HCT116 (cell line): Measurements from ENCODE around the gene CRB1. TPM values are rescaled to one million over a fixed set of nuclear protein-coding genes. Genes with fewer than 3 reads are reported as not detected.

ENCODE experiments used
- ATAC-seq: fragments of 200-7000 bp; cut with Tn5 transposase; 2 replicates; pipeline ENCODE4 v1.9.1; 2020; ENCODE audit warnings: mild to moderate bottlenecking, moderate library complexity
- BruUV-seq: library from RNA; stranded (reverse); fragments of 400-500 nt; replicated peaks from 2 replicates; lab custom pipeline; 2021; lab: Mats Ljungman, UMichigan
- CTCF ChIA-PET: fragments of 300-600 bp; sonication (Branson Sonifier 250); formaldehyde crosslinking; loops from one replicate; lab custom pipeline; 2021; ENCODE audit warnings: antibody characterized with exemption; lab: Charles Lee
- POLR2A ChIA-PET: fragments of 300-600, 350-600 bp; sonication (Branson Sonifier 250); formaldehyde crosslinking; loops from one replicate; lab custom pipeline; 2021; ENCODE audit warnings: antibody characterized with exemption; lab: Charles Lee
- RAD21 ChIA-PET, 2 experiments: fragments of 300-600 bp; sonication (Branson Sonifier 250); formaldehyde crosslinking; loops; one replicate each; lab custom pipeline; 2023; ENCODE audit warnings: low total read pairs in 2 of 2; ENCODE audit not compliant: uncharacterized antibody in 2 of 2, unreplicated experiment in 2 of 2, low non-redundant PET in 1 of 2; lab: Charles Lee
- DNase-seq: peaks from one replicate; pipeline ENCODE4 v3.0.0-alpha.2; 2010; ENCODE audit warnings: low read depth, low spot score
- H2AFZ ChIP-seq: fragments of 200-600 bp; shearing (Covaris generic), sonication (generic); 2 replicates; pipeline ENCODE4 v1.6.1; 2017; ENCODE audit warnings: low read depth, mixed run types, mixed read lengths, antibody characterized with exemption, low read length; ENCODE audit not compliant: poor library complexity, severe bottlenecking
- H3K27ac ChIP-seq: 2 replicates; pipeline ENCODE4 v1.5.1; 2012; ENCODE audit warnings: low read depth, low read length
- H3K27me3 ChIP-seq: fragments of 200-600 bp; sonication (generic); 2 replicates; pipeline ENCODE4 v1.6.1; 2016; ENCODE audit warnings: mixed run types, low read length, mixed read lengths; ENCODE audit not compliant: insufficient read depth
- H3K36me3 ChIP-seq, 2 experiments: fragments of 200-500 bp in 1 of 2; fragments of 200-600 bp in 1 of 2; sonication (Bioruptor generic) in 1 of 2; sonication (generic) in 1 of 2; 2 replicates each; pipeline versions ENCODE4 v1.5.1 to v1.6.1; 2014 to 2016; ENCODE audit warnings: low read length in 2 of 2, inconsistent platforms in 1 of 2, mixed read lengths in 1 of 2, mixed run types in 1 of 2; ENCODE audit not compliant: insufficient read depth in 2 of 2, control insufficient read depth in 1 of 2
- H3K4me1 ChIP-seq, 2 experiments: fragments of 200-600 bp in 1 of 2; sonication (generic) in 1 of 2; 2 replicates each; pipeline versions ENCODE4 v1.5.1 to v1.6.1; 2012 to 2017; ENCODE audit warnings: low read length in 2 of 2, inconsistent platforms in 1 of 2, mild to moderate bottlenecking in 1 of 2, mixed read lengths in 1 of 2, mixed run types in 1 of 2, moderate library complexity in 1 of 2; ENCODE audit not compliant: insufficient read depth in 2 of 2, control insufficient read depth in 1 of 2
- H3K4me2 ChIP-seq: fragments of 200-600 bp; sonication (generic); 2 replicates; pipeline ENCODE4 v1.6.1; 2017; ENCODE audit warnings: mixed run types, low read length, mixed read lengths
- H3K4me3 ChIP-seq, 2 experiments: fragments of 200-600 bp in 1 of 2; sonication (generic) in 1 of 2; replicated peaks in 1 of 2; 2 replicates each; pipeline ENCODE4 v1.5.1; 2011 to 2016; ENCODE audit warnings: low read length in 2 of 2, control low read depth in 1 of 2, low read depth in 1 of 2, mild to moderate bottlenecking in 1 of 2, mixed read lengths in 1 of 2, mixed run types in 1 of 2
- H3K79me2 ChIP-seq: fragments of 200-600 bp; sonication (generic); 2 replicates; pipeline ENCODE4 v1.6.1; 2017; ENCODE audit warnings: mild to moderate bottlenecking, mixed run types, low read length, moderate library complexity, mixed read lengths; ENCODE audit not compliant: insufficient read depth
- H3K9ac ChIP-seq: fragments of 200-600 bp; sonication (generic); 2 replicates; pipeline ENCODE4 v1.6.1; 2016; ENCODE audit warnings: low read length, mixed read lengths
- H3K9me2 ChIP-seq: fragments of 200-600 bp; sonication (generic), shearing (Covaris generic); 2 replicates; pipeline ENCODE4 v1.6.1; 2017; ENCODE audit warnings: mixed run types, mild to moderate bottlenecking, moderate library complexity; ENCODE audit not compliant: insufficient read depth
- H3K9me3 ChIP-seq, 2 experiments: fragments of 200-500 bp in 1 of 2; fragments of 200-600 bp in 1 of 2; sonication (Bioruptor generic) in 1 of 2; sonication (generic) in 1 of 2; 2 replicates each; pipeline ENCODE4 v1.6.1; 2014 to 2017; ENCODE audit warnings: low read length in 2 of 2, mixed read lengths in 2 of 2, inconsistent platforms in 1 of 2, low read depth in 1 of 2, mild to moderate bottlenecking in 1 of 2, mixed run types in 1 of 2, moderate library complexity in 1 of 2; ENCODE audit not compliant: control insufficient read depth in 1 of 2, insufficient read depth in 1 of 2
- H4K20me1 ChIP-seq: fragments of 200-600 bp; sonication (generic), shearing (Covaris generic); 2 replicates; pipeline ENCODE4 v1.6.1; 2017; ENCODE audit warnings: mixed run types, mild to moderate bottlenecking, moderate library complexity; ENCODE audit not compliant: insufficient read depth
- ATF3 ChIP-seq: IDR thresholded peaks from 2 replicates; pipeline ENCODE4 v1.6.1; 2012
- CBX3 ChIP-seq: IDR thresholded peaks from 2 replicates; pipeline ENCODE4 v1.6.1; 2012; ENCODE audit warnings: low read depth
- CEBPB ChIP-seq: IDR thresholded peaks from 2 replicates; pipeline ENCODE4 v1.6.1; 2012; ENCODE audit warnings: low read depth
- CTCF ChIP-seq, 3 experiments: fragments of 200-600 bp in 1 of 3; sonication (generic) in 1 of 3; IDR thresholded peaks in 2 of 3; conservative IDR thresholded peaks in 1 of 3; 2 replicates each; pipeline ENCODE4 v1.5.1; 2012 to 2017; ENCODE audit warnings: low read depth in 2 of 3, low read length in 2 of 3, antibody characterized with exemption in 1 of 3, borderline replicate concordance in 1 of 3, control low read depth in 1 of 3, mild to moderate bottlenecking in 1 of 3, mixed read lengths in 1 of 3, mixed run types in 1 of 3, moderate library complexity in 1 of 3; ENCODE audit not compliant: insufficient read depth in 1 of 3
- ELF1 ChIP-seq: IDR thresholded peaks from 2 replicates; pipeline ENCODE4 v1.6.1; 2012; ENCODE audit warnings: low read depth, borderline replicate concordance
- EZH2phosphoT487 ChIP-seq: fragments of 200-600 bp; IDR thresholded peaks from 2 replicates; pipeline ENCODE4 v1.6.1; 2018; ENCODE audit warnings: antibody characterized with exemption, borderline replicate concordance
- JUND ChIP-seq: IDR thresholded peaks from 2 replicates; pipeline ENCODE4 v1.6.1; 2012
- MAX ChIP-seq: IDR thresholded peaks from 2 replicates; pipeline ENCODE4 v1.6.1; 2012
- POLR2AphosphoS5 ChIP-seq: IDR thresholded peaks from 2 replicates; pipeline ENCODE4 v1.6.1; 2011; ENCODE audit warnings: mild to moderate bottlenecking, low read depth, low read length, moderate library complexity
- RAD21 ChIP-seq: IDR thresholded peaks from 2 replicates; pipeline ENCODE4 v1.6.1; 2012; ENCODE audit warnings: low read depth, mild to moderate bottlenecking
- SIN3A ChIP-seq: IDR thresholded peaks from 2 replicates; pipeline ENCODE4 v1.6.1; 2012; ENCODE audit warnings: low read depth
- SRF ChIP-seq: IDR thresholded peaks from 2 replicates; pipeline ENCODE4 v1.6.1; 2012; ENCODE audit warnings: low read depth
- TCF7L2 ChIP-seq: IDR thresholded peaks from 2 replicates; pipeline ENCODE4 v1.7.0; 2011; ENCODE audit warnings: borderline replicate concordance, inconsistent platforms; ENCODE audit not compliant: insufficient read depth, insufficient read length; ENCODE audit errors: extremely low read depth
- ZBTB33 ChIP-seq: IDR thresholded peaks from 2 replicates; pipeline ENCODE4 v1.6.1; 2011; ENCODE audit warnings: mild to moderate bottlenecking, low read length, moderate library complexity; ENCODE audit not compliant: insufficient replicate concordance; ENCODE audit errors: extremely low read depth
- ZFX ChIP-seq: fragments of 450-650 bp; IDR thresholded peaks from 2 replicates; pipeline ENCODE4 v1.6.1; 2017
- ZNF274 ChIP-seq: fragments of 200-500 bp; sonication (Bioruptor generic); IDR thresholded peaks from 2 replicates; pipeline ENCODE4 v1.6.1; 2014; ENCODE audit warnings: mild to moderate bottlenecking, low read depth, low read length, inconsistent platforms
- intact Hi-C: fragments of 100-400 bp; cut with micrococcal nuclease; formaldehyde crosslinking; loops from 2 replicates; pipeline ENCODE4 v1.10.0; 2022
- total RNA-seq: library from RNA; stranded (reverse); gene quantifications from one replicate; pipeline ENCODE4 v1.2.1, GENCODE V29; 2021; ENCODE audit not compliant: unreplicated experiment

The CRB1 gene
- total RNA-seq, 1 experiment from 2014 or later: 0.07 TPM

GRCh38 chr1:197285526-197286205 is 17.6 kb downstream of the CRB1 start:
- ChIA-PET RAD21 (no interaction called here), CTCF (no interaction called here), POLR2A (no interaction called here)
- Histone ChIP-seq H3K27me3 (no peaks in the 10 kb centered on the region), H3K9me2 (no peaks in the 10 kb centered on the region), H3K9me3 (no peaks in the 10 kb centered on the region), H3K9ac (no peak overlapping the region), H3K27ac (no peak overlapping the region), H3K4me1 (no peaks in the 10 kb centered on the region), H3K79me2 (no peaks in the 10 kb centered on the region), H2AFZ (no peak overlapping the region), H4K20me1 (no peaks in the 10 kb centered on the region), H3K4me3 (no peak overlapping the region), H3K36me3 (no peaks in the 10 kb centered on the region), H3K4me2 (no peak overlapping the region)
- no TSS peak for BruUV-seq
- ATAC-seq: no peak
- intact Hi-C loops: no loop called here
- TF ChIP-seq ZNF274 (no peak), ZBTB33 (no peak), SIN3A (no peak), ZFX (no peak)
- no peak for DNase-seq

- intact Hi-C loops: no loop called here
- H3K4me2 ChIP-seq: no peak overlapping the region
- ChIA-PET POLR2A (no interaction called here), CTCF (no interaction called here), RAD21 (no interaction called here)
- TF ChIP-seq JUND (no peak), CBX3 (no peak), ZNF274 (no peak), EZH2phosphoT487 (no peak), ELF1 (no peak), SIN3A (no peak), POLR2AphosphoS5 (no peak), MAX (no peak), ZFX (no peak), SRF (no peak), CEBPB (no peak), CTCF (IDR thresholded peaks at IDR 0.05 in 2 of 3, conservative IDR thresholded peaks at IDR 0.05 in 1 of 3; ENCODE audit: borderline replicate concordance in 1 of 3, insufficient read depth in 1 of 3, low read depth in 2 of 3, low read length in 2 of 3) (no peak), RAD21 (no peak), ATF3 (no peak), TCF7L2 (no peak)
- H2AFZ ChIP-seq: no peak overlapping the region
- no peaks in the 10 kb centered on the region for H3K79me2 ChIP-seq
- ATAC-seq: no peak
- no peak overlapping the region for H3K4me3 ChIP-seq
- H3K27ac ChIP-seq: no peak overlapping the region
- H3K9me3 ChIP-seq: no peaks in the 10 kb centered on the region
- no peak for DNase-seq
- no peak overlapping the region for H3K9ac ChIP-seq
- H4K20me1 ChIP-seq: no peaks in the 10 kb centered on the region
- H3K36me3 ChIP-seq: no peaks in the 10 kb centered on the region
- H3K27me3 ChIP-seq: no peaks in the 10 kb centered on the region
- no peaks in the 10 kb centered on the region for H3K4me1 ChIP-seq
- H3K9me2 ChIP-seq: no peaks in the 10 kb centered on the region
- no TSS peak for BruUV-seq
These were observed 18.6 kb downstream of the CRB1 start for GRCh38 chr1:197286634-197287033.
